Measurements from ENCODE around the gene PLPP7. TPM values are rescaled to one million over a fixed set of nuclear protein-coding genes. Genes with fewer than 3 reads are reported as not detected.

The PLPP7 gene
- total and polyA plus RNA-seq, 4 donors, result 5.6 to 11.1 (median 8.0) TPM

DNA sequence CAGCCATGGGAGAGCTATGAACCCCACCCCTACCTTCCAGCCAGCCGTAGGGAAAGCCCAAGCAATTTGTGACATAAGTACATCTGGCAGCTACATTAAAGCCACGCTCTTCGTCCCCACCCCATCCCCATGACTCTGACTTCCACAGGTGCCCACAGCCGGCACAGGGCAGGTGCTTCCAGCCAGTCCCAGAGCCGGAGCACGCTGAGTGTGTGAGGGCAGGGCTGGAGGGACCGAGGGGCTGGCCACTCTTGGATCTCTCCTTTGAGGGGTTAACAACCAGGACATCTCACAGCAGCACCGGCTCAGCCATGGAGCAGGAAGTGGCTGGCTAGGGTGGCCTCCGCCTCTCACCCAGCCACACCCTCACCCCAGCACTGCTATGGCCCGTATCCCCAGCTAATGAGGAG is 10.8 kb upstream of the PLPP7 start:
- no peaks in the 10 kb centered on the region for H3K36me3 ChIP-seq (ENCODE audit: control insufficient read depth in 1 of 2, insufficient read depth in 2 of 2, low read length in 1 of 2)

DNA sequence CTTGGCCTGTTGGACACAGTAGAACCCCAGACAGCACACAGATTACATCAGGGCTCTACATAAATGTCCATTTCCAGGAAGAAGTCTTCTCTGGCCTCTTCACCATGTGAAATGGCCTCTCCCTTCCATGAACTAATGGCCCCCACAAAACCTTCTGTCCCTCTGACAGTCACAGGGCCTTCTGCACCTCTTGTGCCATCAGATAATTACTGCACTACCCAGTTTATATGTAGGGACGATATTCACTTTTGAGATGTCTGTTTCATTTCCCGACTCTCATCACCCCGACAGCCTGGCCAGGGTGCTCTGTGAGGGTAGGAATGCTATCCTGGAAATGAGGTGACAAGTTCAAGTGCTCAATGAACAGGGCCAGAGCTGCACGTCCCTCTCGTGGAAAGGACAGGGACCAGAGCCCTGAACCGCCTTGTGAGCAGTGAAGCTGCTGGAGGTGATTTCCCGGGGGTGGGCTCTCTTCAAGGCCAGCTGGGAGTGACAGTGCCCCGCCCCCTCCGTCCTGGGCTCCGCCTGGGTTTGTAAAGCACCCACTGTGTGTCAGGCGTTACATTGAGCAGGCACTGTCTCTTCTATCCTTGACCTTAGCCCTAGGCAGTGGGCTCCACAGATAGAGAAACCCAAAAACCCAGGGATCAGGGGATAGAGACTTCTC is 10.2 kb upstream of the PLPP7 start:
- no peak overlapping the region for H3K4me3 ChIP-seq (ENCODE audit: low read length in 2 of 2)
- H3K27me3 ChIP-seq (ENCODE audit: control insufficient read depth in 1 of 2, insufficient read depth in 2 of 2, low read length in 1 of 2), result peaks cover 0 to 1% of the 10 kb centered on the region in 2 donors
- H3K4me1 ChIP-seq (ENCODE audit: control insufficient read depth in 1 of 2, insufficient read depth in 2 of 2, low read length in 2 of 2), result no peaks in the 10 kb centered on the region
- H3K27ac ChIP-seq (ENCODE audit: low read depth in 1 of 2, low read length in 2 of 2), result no peak overlapping the region
- DNase-seq (no peak), ATAC-seq (ENCODE audit: low FRiP score) (no peak)
- 76 to 78% methylated on average over 11 of the region's 11 CpGs for WGBS, 2 donors
- intact Hi-C loops (cut with DNase I), result no loop called here
- no peaks in the 10 kb centered on the region for H3K36me3 ChIP-seq (ENCODE audit: control insufficient read depth in 1 of 2, insufficient read depth in 2 of 2, low read length in 1 of 2)
- H3K9me3 ChIP-seq (ENCODE audit: control insufficient read depth, low read length), result no peaks in the 10 kb centered on the region

More for the DNA sequence above, 10.8 kb upstream of the PLPP7 start:
- H3K27ac ChIP-seq (ENCODE audit: low read depth in 1 of 2, low read length in 2 of 2), result no peak overlapping the region
- no peaks in the 10 kb centered on the region for H3K4me1 ChIP-seq (ENCODE audit: control insufficient read depth in 1 of 2, insufficient read depth in 2 of 2, low read length in 2 of 2)
- ATAC-seq (ENCODE audit: low FRiP score), result no peak
- no peaks in the 10 kb centered on the region for H3K9me3 ChIP-seq (ENCODE audit: control insufficient read depth, low read length)
- DNase-seq, result no peak
- intact Hi-C loops (cut with DNase I), result no loop called here
- no peak overlapping the region for H3K4me3 ChIP-seq (ENCODE audit: low read length in 2 of 2)
- 70 to 73% methylated on average over 10 of the region's 10 CpGs for WGBS, 2 donors
- peaks cover 0 to 1% of the 10 kb centered on the region in 2 donors for H3K27me3 ChIP-seq (ENCODE audit: control insufficient read depth in 1 of 2, insufficient read depth in 2 of 2, low read length in 1 of 2)

GRCh38 chr9:131279863-131280570 is 9.5 kb upstream of the PLPP7 start:
- Histone ChIP-seq H3K27me3 (ENCODE audit: control insufficient read depth in 1 of 2, insufficient read depth in 2 of 2, low read length in 1 of 2) (peaks cover 0 to 1% of the 10 kb centered on the region in 2 donors), H3K27ac (ENCODE audit: low read depth in 1 of 2, low read length in 2 of 2) (no peak overlapping the region), H3K36me3 (ENCODE audit: control insufficient read depth in 1 of 2, insufficient read depth in 2 of 2, low read length in 1 of 2) (no peaks in the 10 kb centered on the region), H3K4me3 (ENCODE audit: low read length in 2 of 2) (no peak overlapping the region), H3K9me3 (ENCODE audit: control insufficient read depth, low read length) (no peaks in the 10 kb centered on the region), H3K4me1 (ENCODE audit: control insufficient read depth in 1 of 2, insufficient read depth in 2 of 2, low read length in 2 of 2) (no peaks in the 10 kb centered on the region)
- 67 to 68% methylated on average over 19 of the region's 19 CpGs for WGBS, 2 donors
- no peak for ATAC-seq (ENCODE audit: low FRiP score)
- no peak for DNase-seq
- intact Hi-C loops (cut with DNase I), result no loop called here

DNA sequence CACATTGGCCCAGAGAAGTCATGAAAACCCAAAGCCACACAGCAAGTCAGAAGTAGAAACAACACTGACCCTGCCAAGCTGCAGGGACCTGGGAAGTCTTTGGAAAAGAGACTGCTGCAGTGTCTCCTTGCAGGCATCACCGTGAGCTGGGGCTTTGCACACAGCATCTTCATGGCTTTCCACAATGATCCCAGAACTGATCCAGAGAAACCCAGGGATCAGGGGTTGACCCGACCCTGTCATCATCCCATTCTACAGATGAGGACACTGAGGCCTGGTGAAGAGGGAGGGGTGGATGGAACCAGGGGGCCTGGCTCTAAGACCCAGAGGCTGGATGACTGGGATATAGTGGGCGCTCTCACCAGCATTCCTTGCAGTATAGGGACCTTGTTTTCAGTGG is 8.9 kb upstream of the PLPP7 start:
- H3K27ac ChIP-seq (ENCODE audit: low read depth in 1 of 2, low read length in 2 of 2), result no peak overlapping the region
- no peaks in the 10 kb centered on the region for H3K36me3 ChIP-seq (ENCODE audit: control insufficient read depth in 1 of 2, insufficient read depth in 2 of 2, low read length in 1 of 2)
- intact Hi-C loops (cut with DNase I), result no loop called here
- DNase-seq, result no peak
- no peak for ATAC-seq (ENCODE audit: low FRiP score)
- H3K27me3 ChIP-seq (ENCODE audit: control insufficient read depth in 1 of 2, insufficient read depth in 2 of 2, low read length in 1 of 2), result peaks cover 0 to 1% of the 10 kb centered on the region in 2 donors
- no peaks in the 10 kb centered on the region for H3K9me3 ChIP-seq (ENCODE audit: control insufficient read depth, low read length)
- H3K4me3 ChIP-seq (ENCODE audit: low read length in 2 of 2), result no peak overlapping the region
- 83% methylated on average over 3 of the region's 3 CpGs for WGBS, 2 donors
- no peaks in the 10 kb centered on the region for H3K4me1 ChIP-seq (ENCODE audit: control insufficient read depth in 1 of 2, insufficient read depth in 2 of 2, low read length in 2 of 2)

GRCh38 chr9:131281119-131281965 is 8.2 kb upstream of the PLPP7 start:
- ATAC-seq (ENCODE audit: low FRiP score) (no peak), DNase-seq (no peak)
- H3K27me3 ChIP-seq (ENCODE audit: control insufficient read depth in 1 of 2, insufficient read depth in 2 of 2, low read length in 1 of 2), result no peaks in the 10 kb centered on the region
- H3K27ac ChIP-seq (ENCODE audit: low read depth in 1 of 2, low read length in 2 of 2), result no peak overlapping the region
- H3K4me3 ChIP-seq (ENCODE audit: low read length in 2 of 2), result no peak overlapping the region
- H3K4me1 ChIP-seq (ENCODE audit: control insufficient read depth in 1 of 2, insufficient read depth in 2 of 2, low read length in 2 of 2), result no peaks in the 10 kb centered on the region
- H3K9me3 ChIP-seq (ENCODE audit: control insufficient read depth, low read length), result no peaks in the 10 kb centered on the region
- intact Hi-C loops (cut with DNase I), result no loop called here
- no peaks in the 10 kb centered on the region for H3K36me3 ChIP-seq (ENCODE audit: control insufficient read depth in 1 of 2, insufficient read depth in 2 of 2, low read length in 1 of 2)
- WGBS, 2 donors, result 77 to 81% methylated on average over 17 of the region's 17 CpGs

GRCh38 chr9:131282175-131282574 is 7.3 kb upstream of the PLPP7 start:
- 79 to 80% methylated on average over 4 of the region's 4 CpGs for WGBS, 2 donors
- ATAC-seq (ENCODE audit: low FRiP score) (no peak), DNase-seq (no peak)
- no peaks in the 10 kb centered on the region for H3K4me1 ChIP-seq (ENCODE audit: control insufficient read depth in 1 of 2, insufficient read depth in 2 of 2, low read length in 2 of 2)
- H3K4me3 ChIP-seq (ENCODE audit: low read length in 2 of 2), result no peak overlapping the region
- no peaks in the 10 kb centered on the region for H3K36me3 ChIP-seq (ENCODE audit: control insufficient read depth in 1 of 2, insufficient read depth in 2 of 2, low read length in 1 of 2)
- intact Hi-C loops (cut with DNase I), result no loop called here
- no peak overlapping the region for H3K27ac ChIP-seq (ENCODE audit: low read depth in 1 of 2, low read length in 2 of 2)
- H3K9me3 ChIP-seq (ENCODE audit: control insufficient read depth, low read length), result no peaks in the 10 kb centered on the region
- no peaks in the 10 kb centered on the region for H3K27me3 ChIP-seq (ENCODE audit: control insufficient read depth in 1 of 2, insufficient read depth in 2 of 2, low read length in 1 of 2)

DNA sequence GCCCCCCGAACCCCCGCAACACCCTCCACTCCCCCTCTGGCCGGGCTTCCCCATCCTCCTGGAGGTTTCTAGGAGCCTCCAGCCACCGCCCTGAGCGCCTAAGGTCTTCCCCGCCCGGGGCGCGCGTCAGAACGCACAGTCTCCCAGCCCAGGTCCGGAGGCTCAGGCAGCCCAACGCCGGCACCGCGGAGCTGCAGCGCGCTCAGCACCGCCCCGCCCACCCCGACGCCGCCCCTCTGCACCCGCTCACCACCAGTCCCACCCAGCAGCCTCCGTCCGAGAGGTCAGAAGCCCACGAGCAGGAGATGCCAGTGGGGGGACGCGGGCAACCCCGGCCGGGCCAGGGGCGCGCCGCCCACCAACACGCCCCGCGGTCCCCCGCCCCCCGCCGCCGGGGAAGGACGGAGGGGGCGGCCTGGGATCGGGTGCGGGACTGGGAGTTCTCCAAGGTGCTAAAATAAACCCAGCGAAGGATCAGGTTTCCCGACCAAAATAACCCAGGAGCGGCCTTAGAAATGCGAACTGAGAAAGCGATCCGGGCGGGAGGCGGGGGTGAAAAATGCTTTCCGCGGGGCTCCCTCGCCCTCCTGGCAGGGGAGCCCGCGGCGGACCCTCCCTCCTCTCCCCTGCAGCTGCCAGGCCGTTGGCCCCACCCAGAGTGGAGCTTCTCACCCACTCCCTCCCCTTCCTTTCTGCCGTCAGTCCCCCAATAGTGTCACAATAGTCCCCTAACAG is 6.7 kb upstream of the PLPP7 start:
- H3K4me1 ChIP-seq (ENCODE audit: control insufficient read depth in 1 of 2, insufficient read depth in 2 of 2, low read length in 2 of 2), result no peaks in the 10 kb centered on the region
- 2 to 3% methylated on average over 49 to 61 of the region's 61 CpGs for WGBS, 2 donors
- intact Hi-C loops (cut with DNase I), result no loop called here

GRCh38 chr9:131284856-131285255 is 4.7 kb upstream of the PLPP7 start:
- DNase-seq (no peak), ATAC-seq (ENCODE audit: low FRiP score) (no peak)
- H3K9me3 ChIP-seq (ENCODE audit: control insufficient read depth, low read length), result no peaks in the 10 kb centered on the region
- H3K4me1 ChIP-seq (ENCODE audit: control insufficient read depth in 1 of 2, insufficient read depth in 2 of 2, low read length in 2 of 2), result no peaks in the 10 kb centered on the region
- intact Hi-C loops (cut with DNase I), result loop anchor here in 1 of 2 donors (5.0 kb wide), 1 partner anchor 48 kb away; no protein-coding TSS in a partner anchor
- no peaks in the 10 kb centered on the region for H3K36me3 ChIP-seq (ENCODE audit: control insufficient read depth in 1 of 2, insufficient read depth in 2 of 2, low read length in 1 of 2)
- no peak overlapping the region for H3K27ac ChIP-seq (ENCODE audit: low read depth in 1 of 2, low read length in 2 of 2)
- H3K27me3 ChIP-seq (ENCODE audit: control insufficient read depth in 1 of 2, insufficient read depth in 2 of 2, low read length in 1 of 2), result no peaks in the 10 kb centered on the region
- no peak overlapping the region for H3K4me3 ChIP-seq (ENCODE audit: low read length in 2 of 2)
- 94% methylated on average over 6 of the region's 6 CpGs for WGBS, 2 donors

More for the DNA sequence above, 6.7 kb upstream of the PLPP7 start:
- no peak overlapping the region for H3K27ac ChIP-seq (ENCODE audit: low read depth in 1 of 2, low read length in 2 of 2)
- H3K4me3 ChIP-seq (ENCODE audit: low read length in 2 of 2), result peak overlapping the region in 1 of 2 donors; percentile 12
- no peaks in the 10 kb centered on the region for H3K9me3 ChIP-seq (ENCODE audit: control insufficient read depth, low read length)
- DNase-seq (no peak), ATAC-seq (ENCODE audit: low FRiP score) (no peak)
- no peaks in the 10 kb centered on the region for H3K36me3 ChIP-seq (ENCODE audit: control insufficient read depth in 1 of 2, insufficient read depth in 2 of 2, low read length in 1 of 2)
- H3K27me3 ChIP-seq (ENCODE audit: control insufficient read depth in 1 of 2, insufficient read depth in 2 of 2, low read length in 1 of 2), result no peaks in the 10 kb centered on the region

Data from aorta (tissue), 5 donors.